Prostate gland (tissue), 2 donors: Measurements from ENCODE around the gene HOXB6.

ENCODE experiments used
- CTCF ChIP-seq, 4 experiments: fragments of 200-600 bp in 2 of 4; fragments of 450-650 bp in 2 of 4; sonication (generic) in 2 of 4; IDR thresholded peaks; 1 replicate in 3 of 4; 2 replicates in 1 of 4; pipeline ENCODE4 v1.5.1; 2016 to 2019; ENCODE audit warnings: antibody characterized with exemption in 4 of 4, mild to moderate bottlenecking in 2 of 4, moderate library complexity in 2 of 4
- POLR2AphosphoS5 ChIP-seq: sonication (generic); formaldehyde crosslinking; IDR thresholded peaks from one replicate; pipeline ENCODE4 v1.6.1; 2017; ENCODE audit warnings: antibody characterized with exemption

GRCh38 chr17:48647103-48647962, 42.5 kb upstream of the HOXB6 start:
- no peak for TF ChIP-seq CTCF (IDR thresholded peaks at IDR 0.05)
- no peak for TF ChIP-seq POLR2AphosphoS5
